Right renal pelvis (tissue), 4 donors: ENCODE data around the gene MCRIP2. TPM values are rescaled to one million over a fixed set of nuclear protein-coding genes. Genes with fewer than 3 reads are reported as not detected.
"Not testable (repeated sequence)": the region's sequence is repeated elsewhere in the genome, so short reads cannot be mapped to it uniquely, and the experiment has no call there.

ENCODE experiments used
- DNase-seq, 4 donors: peaks; one replicate each; pipeline ENCODE4 v3.0.0-alpha.2; 2013; ENCODE audit warnings: low read depth in 4 of 4, low spot score in 3 of 4, missing footprints in 1 of 4
- polyA plus RNA-seq, 4 donors: library from polyadenylated mRNA; unstranded; fragments of 120-200 nt; gene quantifications; one replicate each; pipeline ENCODE4 v1.2.1, GENCODE V29; 2013; ENCODE audit not compliant: insufficient read length in 4 of 4

MCRIP2 gene
- polyA plus RNA-seq, 4 donors, result 15.4 to 28.0 (median 17.3) TPM

GRCh38 chr16:678858-679813 is 37.5 kb downstream of the MCRIP2 start:
- DNase-seq, result peak in 1 of 4 donors; percentile 46

GRCh38 chr16:679814-680624 is 38.4 kb downstream of the MCRIP2 start, which contains the start of gene STUB1:
Gene STUB1 (plus strand): TSS chr16:680410. CDS start chr16:680526, 116 bp downstream.
- peak in 3 of 4 donors; percentile 57 to 68 (median 65) for DNase-seq

- no peak for DNase-seq
Observed at GRCh38 chr16:680625-680945, 39.0 kb downstream of the MCRIP2 start.

GRCh38 chr16:680967-681745 is 39.5 kb downstream of the MCRIP2 start:
- no peak for DNase-seq

GRCh38 chr16:681746-682427 is 40.3 kb downstream of the MCRIP2 start:
- DNase-seq, result no peak

- no peak for DNase-seq
Observed at GRCh38 chr16:682493-683395, 41.1 kb downstream of the MCRIP2 start.

- no peak for DNase-seq
Observed at GRCh38 chr16:683396-684070, 41.9 kb downstream of the MCRIP2 start.

GRCh38 chr16:684071-684794 is 42.6 kb downstream of the MCRIP2 start, which contains the start of gene JMJD8:
Gene JMJD8 (minus strand): TSS chr16:684334. CDS start chr16:684319, 15 bp downstream.
- peak in 3 of 4 donors; percentile 83 to 92 (median 91) for DNase-seq

- no peak for DNase-seq
Observed at GRCh38 chr16:684961-685696, 43.5 kb downstream of the MCRIP2 start.

GRCh38 chr16:685967-686366 is 44.3 kb downstream of the MCRIP2 start:
- DNase-seq, result no peak

- DNase-seq, result no peak
Observed at GRCh38 chr16:686459-687260, 45.0 kb downstream of the MCRIP2 start.

- DNase-seq, result no peak
Observed at GRCh38 chr16:687499-687898, 45.9 kb downstream of the MCRIP2 start.

GRCh38 chr16:689175-689897 is 47.7 kb downstream of the MCRIP2 start:
- no peak for DNase-seq

- DNase-seq, result not testable (repeated sequence)
Observed at GRCh38 chr16:691242-691641, 49.6 kb downstream of the MCRIP2 start.

- DNase-seq, result no peak
Observed at GRCh38 chr16:692356-693108, 50.9 kb downstream of the MCRIP2 start.
